Stimulated activated CD4-positive, alpha-beta T cell treated with anti-CD3 and anti-CD28 coated beads, Interleukin-4, amount 100 ng/mL, for 48 hours (primary cell): ENCODE results near the gene UTY.
"Not testable (repeated sequence)": the region's sequence is repeated elsewhere in the genome, so short reads cannot be mapped to it uniquely, and the experiment has no call there.

Experiments used
- DNase-seq, 2 donors: peaks; one replicate each; pipeline ENCODE4 v3.0.0-alpha.2; 2020; ENCODE audit warnings: low read depth in 2 of 2

The UTY gene

DNA sequence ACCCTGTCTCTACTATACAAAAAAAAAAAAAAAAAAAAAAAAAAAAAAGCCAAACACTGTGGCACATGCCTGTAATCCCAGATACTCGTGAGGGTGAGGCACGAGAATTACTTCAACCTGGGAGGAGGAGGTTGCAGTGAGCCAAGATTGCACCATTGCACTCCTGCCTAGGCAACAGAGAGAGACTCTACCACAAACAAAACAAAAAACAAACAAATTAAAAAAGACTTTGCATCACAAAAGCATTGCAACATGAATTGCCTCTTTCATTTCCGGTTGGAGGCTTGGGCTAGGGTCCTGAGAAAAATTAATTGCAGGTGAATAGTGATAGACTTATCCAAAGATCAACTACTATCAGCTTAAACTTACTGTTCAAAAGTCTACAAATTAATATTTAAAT lies 180.4 kb downstream of the UTY start:
- DNase-seq, result no peak

DNA sequence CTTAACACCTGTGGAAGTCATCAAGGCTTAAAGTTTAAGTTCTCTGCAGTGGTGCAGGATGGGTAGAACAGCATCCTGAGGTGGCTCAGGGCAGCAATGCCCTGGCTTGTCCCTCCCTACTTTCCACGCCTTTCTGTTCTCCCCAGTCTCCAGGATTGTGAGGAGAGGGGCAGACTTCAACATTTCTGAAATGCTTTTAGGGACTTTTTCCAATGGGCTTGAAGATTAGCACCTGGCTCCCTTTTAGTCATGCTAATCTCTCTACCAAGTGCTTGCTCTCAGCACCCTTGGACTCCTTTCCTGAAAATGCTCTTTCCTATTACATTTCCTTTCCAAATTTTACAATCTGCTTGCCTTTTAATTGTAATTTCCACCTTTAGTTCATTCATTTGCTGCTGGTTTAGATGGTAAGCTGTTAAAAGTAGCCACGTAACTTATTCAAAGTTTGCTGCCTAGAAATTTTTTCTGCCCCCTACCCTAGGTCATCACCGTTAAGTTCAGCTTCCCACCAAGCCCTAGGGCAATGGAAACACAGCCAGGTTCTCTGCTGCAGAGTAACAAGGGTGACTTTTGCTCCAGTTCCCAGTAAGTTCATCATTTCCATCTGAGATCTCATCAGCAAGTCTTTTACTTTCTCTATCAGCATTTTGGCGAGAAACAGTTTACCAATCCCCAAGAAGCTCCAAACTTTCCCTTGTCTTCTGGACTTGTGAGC lies 183.5 kb downstream of the UTY start:
- no peak for DNase-seq

DNA sequence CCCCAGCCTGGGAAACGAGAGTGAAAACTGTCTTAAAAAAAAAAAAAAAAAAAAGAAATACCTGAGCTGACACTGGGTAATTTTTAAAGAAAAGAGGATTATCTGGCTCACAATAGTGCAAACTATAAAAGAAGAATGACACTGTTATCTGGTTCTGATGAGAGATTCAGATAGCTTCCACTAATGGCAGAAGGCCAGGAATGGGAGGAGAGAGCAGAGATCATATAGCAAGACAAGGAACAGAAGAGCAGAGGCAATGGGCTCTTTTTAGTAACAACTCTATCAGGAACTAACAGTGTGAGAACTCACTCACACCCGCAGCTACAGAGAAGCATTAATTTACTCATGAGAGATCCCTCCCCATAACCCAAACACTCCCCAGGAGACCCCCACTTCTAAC lies 184.8 kb downstream of the UTY start:
- DNase-seq, result no peak

DNA sequence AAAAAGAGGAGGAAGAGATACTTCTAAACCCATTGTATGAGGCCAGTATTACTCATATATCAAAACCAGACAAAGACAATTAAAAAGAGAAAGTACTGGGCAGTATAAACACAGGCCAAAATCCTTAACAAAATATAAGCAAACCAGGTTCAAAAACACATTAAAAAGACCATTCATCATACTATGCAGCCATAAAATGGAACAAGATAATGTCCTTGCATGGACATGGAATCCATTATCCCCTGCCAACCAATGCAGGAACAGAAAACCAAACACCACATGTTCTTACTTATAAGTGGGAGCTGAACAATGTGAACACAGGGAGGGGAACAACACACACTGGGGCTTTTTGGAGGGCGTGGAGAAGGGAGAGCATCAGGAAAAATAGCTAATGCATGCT lies 188.6 kb downstream of the UTY start:
- DNase-seq, result no peak

DNA sequence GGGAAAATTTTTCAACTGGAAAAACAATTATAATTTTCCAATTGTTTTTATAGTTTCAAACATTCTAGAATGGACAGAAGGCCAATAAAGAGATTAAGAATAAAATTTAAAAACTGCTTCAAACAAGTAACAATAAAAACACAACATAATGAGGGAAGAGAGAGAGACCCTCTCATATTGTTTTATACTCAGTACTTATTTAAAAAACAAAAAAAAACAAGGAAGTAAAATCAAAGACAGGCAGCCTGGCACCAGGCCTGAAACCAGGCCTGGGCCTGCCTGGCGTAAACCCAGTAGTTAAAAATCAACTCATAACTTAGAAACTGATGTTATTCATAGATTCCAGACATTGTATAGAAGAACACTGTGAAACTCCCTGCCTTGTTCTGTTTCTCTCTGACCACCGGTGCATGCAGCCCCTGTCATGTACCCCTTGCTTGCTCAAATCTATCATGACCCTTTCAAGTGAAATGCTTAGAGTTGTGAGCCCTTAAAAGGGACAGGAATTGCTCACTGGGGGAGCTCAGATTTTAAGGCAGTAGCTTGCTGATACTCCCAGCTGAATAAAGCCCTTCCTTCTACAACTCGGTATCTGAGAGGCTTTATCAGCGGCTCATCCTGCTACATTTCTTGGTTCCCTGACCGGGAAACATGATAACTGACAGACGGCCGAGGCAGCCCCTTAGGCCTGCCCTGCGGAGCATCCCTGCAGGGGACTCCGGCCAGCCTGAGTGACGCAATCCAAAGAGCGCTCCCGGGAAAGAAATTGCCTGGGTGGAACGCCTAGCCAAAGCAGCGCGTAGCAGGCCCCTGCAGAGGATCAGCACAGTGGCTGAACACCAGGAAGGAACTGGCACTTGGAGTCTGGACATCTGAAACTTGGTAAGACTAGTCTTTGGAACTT lies 197.4 kb downstream of the UTY start:
- not testable (repeated sequence) for DNase-seq

DNA sequence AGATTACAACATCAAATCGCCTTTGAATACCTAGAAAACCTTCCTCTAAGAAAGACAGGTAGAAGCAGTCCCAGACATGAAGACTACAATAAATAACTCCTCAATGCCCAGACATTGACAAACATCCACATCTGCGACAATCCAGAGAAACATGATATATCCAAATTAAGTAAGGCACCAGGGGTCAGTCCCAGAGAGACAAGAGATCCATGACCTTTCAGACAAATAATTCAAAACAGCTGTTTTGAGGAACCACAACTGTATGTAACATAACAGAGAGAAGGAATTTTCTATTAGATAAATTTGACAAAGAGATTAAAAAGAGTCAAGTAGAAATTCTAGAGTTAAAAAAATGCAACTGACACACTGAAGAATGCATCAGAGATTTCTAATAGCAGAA lies 200.3 kb downstream of the UTY start:
- no peak for DNase-seq

DNA sequence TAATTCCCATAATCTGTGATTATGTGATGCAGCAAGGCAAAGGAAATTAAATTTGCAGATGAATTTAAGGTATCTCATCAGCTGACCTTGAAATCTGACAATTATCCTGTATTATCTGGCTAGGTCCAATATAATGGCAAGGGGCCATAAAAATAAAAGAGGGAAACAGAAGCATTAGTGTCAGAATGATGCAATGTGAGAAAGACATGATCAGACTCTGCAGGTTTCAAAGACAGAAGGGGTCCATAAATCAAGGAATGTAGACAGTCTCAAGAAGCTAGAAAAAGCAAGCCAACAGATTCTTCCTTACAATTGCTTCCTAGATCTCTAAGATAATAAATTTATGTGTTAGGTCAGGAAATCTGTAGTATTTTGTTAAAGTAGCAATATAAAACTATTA lies 208.1 kb downstream of the UTY start:
- DNase-seq, result no peak

DNA sequence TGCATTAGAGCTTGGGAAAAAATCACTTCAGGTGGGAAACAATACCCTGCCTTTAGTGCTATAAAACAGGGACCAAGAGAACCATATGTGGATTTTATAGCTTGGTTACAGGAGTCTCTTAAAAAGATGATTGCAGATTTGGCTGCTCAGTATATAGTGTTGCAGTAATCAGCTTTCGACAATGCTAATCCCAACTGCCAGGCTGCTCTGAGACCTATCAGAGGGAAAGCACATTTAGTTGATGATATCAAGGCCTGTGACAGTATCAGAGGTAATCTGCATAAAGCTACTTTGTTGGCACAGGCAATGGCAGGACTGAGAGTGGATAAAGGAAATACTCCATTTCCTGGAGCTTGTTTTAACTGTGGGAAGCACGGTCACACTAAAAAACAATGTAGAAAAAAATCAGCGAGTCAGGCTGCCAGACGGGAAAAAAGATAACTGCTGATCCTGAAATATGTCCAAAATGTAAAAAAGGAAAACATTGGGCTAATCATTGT lies 225.8 kb downstream of the UTY start:
- DNase-seq, result not testable (repeated sequence)

DNA sequence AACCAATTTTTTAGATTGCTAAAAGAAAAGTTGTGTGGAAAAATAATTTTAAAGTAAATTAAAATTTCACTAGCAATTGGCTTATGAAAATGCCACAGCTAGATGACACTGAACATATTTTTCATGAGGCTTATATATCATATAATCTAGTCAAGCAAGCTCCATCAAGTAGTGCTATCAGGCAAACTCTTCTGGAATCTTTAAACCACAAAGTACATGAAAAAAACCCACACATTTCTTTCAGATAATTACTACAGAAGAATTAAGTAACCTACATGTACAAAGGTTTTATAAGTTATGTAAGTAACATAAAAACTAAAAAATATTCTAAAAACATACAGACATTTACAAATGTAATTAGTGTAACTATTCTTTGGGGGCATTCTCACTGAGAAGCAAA lies 229.4 kb downstream of the UTY start:
- no peak for DNase-seq

DNA sequence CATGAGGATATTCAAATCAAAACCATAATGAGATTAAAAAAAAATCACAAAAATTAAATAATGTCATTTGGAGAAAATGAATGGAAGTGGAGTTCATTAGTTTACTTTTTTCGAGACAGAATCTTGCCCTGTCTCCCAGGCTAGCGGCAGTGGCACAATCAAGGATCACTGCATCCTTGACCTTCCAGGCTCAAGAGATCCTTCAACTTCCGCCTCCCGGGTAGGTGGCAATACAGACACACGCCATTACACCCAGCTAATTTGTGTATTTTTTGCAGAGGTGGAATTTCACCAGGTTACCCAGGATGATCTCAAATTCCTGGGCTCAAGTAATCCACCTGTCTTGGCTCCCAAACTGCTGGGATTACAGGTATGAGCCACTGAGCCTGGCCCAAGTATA lies 236.1 kb downstream of the UTY start:
- no peak for DNase-seq

DNA sequence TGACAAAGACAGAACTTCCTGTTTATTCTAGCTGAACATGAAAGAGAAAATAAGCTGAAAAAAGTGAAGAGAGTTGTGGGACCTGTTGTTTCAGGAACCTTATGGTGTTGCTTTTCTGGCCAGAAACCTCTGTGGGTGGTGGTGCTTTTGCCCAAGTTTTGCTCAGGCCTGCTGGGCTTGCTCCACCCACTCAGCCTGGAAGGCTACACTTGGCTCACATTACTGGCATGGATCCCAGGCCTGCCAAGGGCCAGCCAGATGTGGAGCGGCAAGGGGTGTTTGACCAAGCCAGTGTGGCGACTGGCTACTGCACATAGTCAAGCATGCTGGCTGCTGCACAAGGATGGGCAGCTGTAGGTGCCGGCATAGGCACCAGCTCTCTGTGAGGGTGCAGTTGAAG lies 245.9 kb downstream of the UTY start:
- no peak for DNase-seq

DNA sequence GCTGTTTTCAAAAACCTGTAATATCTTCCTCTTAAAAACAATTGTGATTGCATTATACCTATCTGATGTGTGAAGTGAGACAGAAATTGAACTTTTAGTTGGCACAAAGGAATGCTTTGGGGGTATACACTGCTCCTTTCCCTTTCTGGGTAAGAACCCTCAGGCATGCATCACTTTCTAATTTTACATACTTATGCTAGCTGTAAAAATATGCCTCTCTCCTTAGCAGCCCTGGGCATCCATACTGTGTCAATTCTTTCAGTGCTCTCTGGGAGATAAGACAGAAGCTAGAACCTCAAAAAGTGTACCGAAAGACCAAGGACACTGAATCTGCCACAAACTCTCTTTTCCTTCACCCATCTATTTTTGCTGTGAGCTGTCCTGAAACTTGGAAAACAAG lies 246.7 kb downstream of the UTY start:
- no peak for DNase-seq

DNA sequence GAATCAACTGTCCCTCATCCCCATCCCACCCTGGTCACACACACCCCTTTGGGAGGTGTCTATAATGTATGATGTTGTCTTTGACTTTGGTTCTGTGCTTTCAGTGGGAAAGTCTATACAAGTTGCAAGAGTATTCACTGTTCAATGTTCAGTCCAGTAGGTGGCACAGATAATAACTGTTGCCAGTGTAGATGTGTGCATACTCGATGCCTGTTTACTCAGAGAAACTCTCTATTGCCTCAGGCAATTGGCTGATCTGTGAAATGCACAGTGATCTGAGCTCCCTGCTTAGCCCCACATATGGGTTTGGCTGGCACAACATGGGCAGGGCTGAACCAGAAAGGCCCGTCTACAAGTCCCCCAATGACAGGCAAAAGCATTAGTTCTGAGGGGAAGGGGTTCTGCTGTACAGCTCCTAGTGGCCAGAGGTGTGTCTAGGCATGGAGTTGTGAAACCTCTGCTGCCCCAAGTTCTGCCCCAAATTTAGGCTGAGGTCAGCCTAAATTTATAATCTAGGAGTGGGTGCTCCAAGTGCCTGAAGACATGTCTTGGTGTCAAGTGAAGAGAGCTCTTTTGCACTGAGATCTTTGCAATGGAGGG lies 252.4 kb downstream of the UTY start:
- no peak for DNase-seq

DNA sequence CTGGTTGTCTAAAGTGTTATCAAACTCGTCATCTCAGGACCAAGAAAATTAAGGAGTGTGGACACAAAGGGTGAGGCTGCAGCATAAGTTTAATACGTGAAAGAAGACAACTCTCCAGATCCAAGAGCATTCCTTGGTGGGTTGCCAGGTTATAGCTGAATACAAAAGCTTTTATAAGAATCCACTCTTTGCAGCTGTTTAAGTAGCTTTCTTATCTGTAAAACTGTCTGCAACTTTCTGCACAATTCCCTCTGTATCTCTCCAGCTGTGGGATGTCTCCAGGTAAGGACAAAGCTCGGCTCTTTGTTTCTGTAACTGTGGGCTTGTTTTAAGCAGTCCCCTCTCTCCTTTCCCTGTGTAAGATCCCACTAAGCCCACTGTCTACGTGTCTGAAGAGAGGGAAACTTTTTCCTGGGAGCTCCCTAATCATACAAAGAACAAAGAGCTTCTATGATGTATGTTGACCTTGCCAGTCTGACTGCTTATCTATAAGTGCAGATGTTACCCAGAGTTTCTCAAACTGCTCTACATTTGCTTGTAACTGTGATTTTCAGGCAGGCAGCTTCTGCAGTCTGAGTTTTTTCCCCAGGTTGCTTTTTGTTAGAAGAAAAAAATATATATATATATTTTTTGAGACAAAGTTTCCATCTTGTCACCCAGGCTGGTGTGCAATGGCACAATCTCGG lies 268.7 kb downstream of the UTY start:
- no peak for DNase-seq

DNA sequence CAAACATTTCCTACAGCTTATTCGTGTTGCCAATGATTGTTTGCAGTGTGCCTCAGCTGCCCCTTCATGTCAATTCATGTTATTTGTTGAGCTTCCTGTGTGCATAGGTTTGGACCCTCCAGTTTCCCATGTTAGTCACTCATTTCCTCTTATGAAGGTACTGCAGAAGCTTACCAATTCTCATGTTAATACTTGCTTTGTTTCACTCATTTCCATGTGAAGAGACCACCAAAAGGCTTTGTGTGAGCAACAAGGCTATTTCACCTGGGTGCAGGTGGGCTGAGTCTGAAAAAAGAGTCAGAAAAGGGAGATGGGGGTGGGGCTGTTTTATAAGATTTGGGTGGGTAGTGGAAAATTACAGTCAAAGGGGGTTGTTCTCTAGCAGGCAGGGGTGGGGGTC lies 274.6 kb downstream of the UTY start:
- no peak for DNase-seq
